OCI-LY3 (cell line): ENCODE data around the gene LCORL.
"Not testable (repeated sequence)": the region's sequence is repeated elsewhere in the genome, so short reads cannot be mapped to it uniquely, and the experiment has no call there.

Experiments
- H2AFZ ChIP-seq: fragments of 200-600, 300-600 bp; shearing (Covaris generic); 2 replicates; pipeline ENCODE4 v1.6.0; 2014; ENCODE audit warnings: antibody characterized with exemption, low read depth, low read length
- H3K27ac ChIP-seq: fragments of 200-600, 300-600 bp; sonication (generic); 2 replicates; pipeline ENCODE4 v1.5.1; 2014; ENCODE audit warnings: mild to moderate bottlenecking, low read length, moderate library complexity, mixed read lengths
- H3K27me3 ChIP-seq: fragments of 200-600, 300-600 bp; sonication (generic); 2 replicates; pipeline ENCODE4 v1.6.1; 2014; ENCODE audit warnings: low read depth, low read length, mixed read lengths
- H3K36me3 ChIP-seq: fragments of 200-600, 300-600 bp; sonication (generic); replicated peaks from 2 replicates; pipeline ENCODE3; 2014; ENCODE audit warnings: low read depth, low read length, mixed read lengths
- H3K4me1 ChIP-seq: fragments of 300-600, 200-600 bp; sonication (generic); 2 replicates; pipeline ENCODE4 v1.6.1; 2014; ENCODE audit warnings: low read length, mixed read lengths
- H3K4me2 ChIP-seq: fragments of 200-600, 300-600 bp; sonication (generic); 2 replicates; pipeline ENCODE4 v1.6.1; 2014; ENCODE audit warnings: low read length, mixed read lengths
- H3K4me3 ChIP-seq: fragments of 300-600, 200-600 bp; sonication (generic); 2 replicates; pipeline ENCODE4 v1.5.1; 2014; ENCODE audit warnings: antibody characterized with exemption, mild to moderate bottlenecking, low read length, moderate library complexity
- H3K79me2 ChIP-seq: fragments of 300-600, 200-600 bp; shearing (Covaris generic); 2 replicates; pipeline ENCODE4 v1.6.1; 2014; ENCODE audit warnings: mild to moderate bottlenecking, low read length, mixed read lengths
- H3K9ac ChIP-seq: fragments of 300-600, 200-600 bp; shearing (Covaris generic); 2 replicates; pipeline ENCODE4 v1.6.0; 2014; ENCODE audit warnings: mild to moderate bottlenecking, low read length, moderate library complexity
- H3K9me3 ChIP-seq: fragments of 200-600, 300-600 bp; shearing (Covaris generic); 2 replicates; pipeline ENCODE4 v1.6.1; 2014; ENCODE audit warnings: low read length, mixed read lengths; ENCODE audit not compliant: insufficient read depth
- H4K20me1 ChIP-seq: fragments of 200-600, 300-600 bp; sonication (generic); 2 replicates; pipeline ENCODE4 v1.6.1; 2016; ENCODE audit warnings: low read length, mixed read lengths; ENCODE audit not compliant: insufficient read depth
- EZH2phosphoT487 ChIP-seq: fragments of 200-600 bp; shearing (Covaris generic); IDR thresholded peaks from 2 replicates; pipeline ENCODE4 v1.6.1; 2018; ENCODE audit warnings: antibody characterized with exemption, mixed run types, low read depth
- TF ChIP-seq, protein P1 (sequence below): fragments of 200-600, 300-600 bp; sonication (generic); IDR thresholded peaks from 2 replicates; pipeline ENCODE4 v1.5.1; 2014; ENCODE audit warnings: antibody characterized with exemption, low read length, low read depth

LCORL gene

DNA sequence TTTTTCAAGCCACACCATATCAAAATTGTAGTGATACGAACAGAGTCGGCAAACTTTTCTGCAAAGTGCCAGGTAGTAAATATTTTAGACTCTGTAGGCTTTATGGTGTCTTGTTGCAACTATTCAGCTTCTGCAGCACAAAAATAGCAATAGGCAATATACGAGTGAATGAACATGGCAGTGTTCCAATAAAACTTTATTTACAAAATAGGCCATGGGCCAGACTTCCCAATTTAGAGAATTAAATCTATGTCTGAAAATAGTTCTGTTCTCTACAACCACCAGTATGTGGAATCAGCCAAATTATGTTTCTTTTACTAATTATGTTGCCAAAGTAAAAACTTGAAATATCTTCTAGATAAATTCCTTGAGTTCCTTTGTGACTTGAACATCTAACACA lies 154.3 kb downstream of the LCORL start:
- no peaks in the 10 kb centered on the region for H3K27me3 ChIP-seq
- H3K9me3 ChIP-seq, result no peaks in the 10 kb centered on the region
- H3K4me3 ChIP-seq, result no peak overlapping the region
- H3K4me2 ChIP-seq, result no peak overlapping the region
- no peak overlapping the region for H2AFZ ChIP-seq
- H3K36me3 ChIP-seq, result no peaks in the 10 kb centered on the region
- H4K20me1 ChIP-seq, result no peaks in the 10 kb centered on the region
- H3K27ac ChIP-seq, result no peak overlapping the region
- no peak overlapping the region for H3K9ac ChIP-seq
- H3K4me1 ChIP-seq, result no peaks in the 10 kb centered on the region
- TF ChIP-seq, protein P1, sequence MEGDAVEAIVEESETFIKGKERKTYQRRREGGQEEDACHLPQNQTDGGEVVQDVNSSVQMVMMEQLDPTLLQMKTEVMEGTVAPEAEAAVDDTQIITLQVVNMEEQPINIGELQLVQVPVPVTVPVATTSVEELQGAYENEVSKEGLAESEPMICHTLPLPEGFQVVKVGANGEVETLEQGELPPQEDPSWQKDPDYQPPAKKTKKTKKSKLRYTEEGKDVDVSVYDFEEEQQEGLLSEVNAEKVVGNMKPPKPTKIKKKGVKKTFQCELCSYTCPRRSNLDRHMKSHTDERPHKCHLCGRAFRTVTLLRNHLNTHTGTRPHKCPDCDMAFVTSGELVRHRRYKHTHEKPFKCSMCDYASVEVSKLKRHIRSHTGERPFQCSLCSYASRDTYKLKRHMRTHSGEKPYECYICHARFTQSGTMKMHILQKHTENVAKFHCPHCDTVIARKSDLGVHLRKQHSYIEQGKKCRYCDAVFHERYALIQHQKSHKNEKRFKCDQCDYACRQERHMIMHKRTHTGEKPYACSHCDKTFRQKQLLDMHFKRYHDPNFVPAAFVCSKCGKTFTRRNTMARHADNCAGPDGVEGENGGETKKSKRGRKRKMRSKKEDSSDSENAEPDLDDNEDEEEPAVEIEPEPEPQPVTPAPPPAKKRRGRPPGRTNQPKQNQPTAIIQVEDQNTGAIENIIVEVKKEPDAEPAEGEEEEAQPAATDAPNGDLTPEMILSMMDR, result no peak
- no peak for TF ChIP-seq EZH2phosphoT487
- no peaks in the 10 kb centered on the region for H3K79me2 ChIP-seq

DNA sequence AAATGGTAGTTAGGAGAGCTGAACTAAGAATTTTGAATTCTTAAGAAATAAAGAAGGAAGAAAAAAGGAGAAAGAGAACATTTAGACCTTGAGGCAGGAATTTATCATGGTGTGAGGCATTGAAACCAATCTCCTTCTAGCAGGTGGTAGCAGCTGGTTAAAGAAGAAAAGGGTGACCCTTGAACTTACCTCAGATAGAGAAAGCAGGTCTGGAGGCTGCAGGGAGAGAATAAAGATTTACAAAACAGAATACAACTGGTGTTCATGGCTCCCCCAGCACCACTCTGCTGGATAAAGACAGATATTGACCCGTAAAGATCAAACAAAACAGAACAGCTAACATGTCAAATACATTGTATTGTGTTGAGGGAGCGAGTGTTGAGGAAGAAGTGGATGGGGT lies 154.7 kb downstream of the LCORL start:
- H3K79me2 ChIP-seq, result no peaks in the 10 kb centered on the region
- H3K36me3 ChIP-seq, result no peaks in the 10 kb centered on the region
- no peak overlapping the region for H3K4me3 ChIP-seq
- no peaks in the 10 kb centered on the region for H3K4me1 ChIP-seq
- no peak overlapping the region for H3K9ac ChIP-seq
- H3K9me3 ChIP-seq, result no peaks in the 10 kb centered on the region
- no peak overlapping the region for H3K27ac ChIP-seq
- no peaks in the 10 kb centered on the region for H4K20me1 ChIP-seq
- H3K4me2 ChIP-seq, result no peak overlapping the region
- no peak overlapping the region for H2AFZ ChIP-seq
- no peaks in the 10 kb centered on the region for H3K27me3 ChIP-seq
- TF ChIP-seq, protein P1, result no peak
- no peak for TF ChIP-seq EZH2phosphoT487

DNA sequence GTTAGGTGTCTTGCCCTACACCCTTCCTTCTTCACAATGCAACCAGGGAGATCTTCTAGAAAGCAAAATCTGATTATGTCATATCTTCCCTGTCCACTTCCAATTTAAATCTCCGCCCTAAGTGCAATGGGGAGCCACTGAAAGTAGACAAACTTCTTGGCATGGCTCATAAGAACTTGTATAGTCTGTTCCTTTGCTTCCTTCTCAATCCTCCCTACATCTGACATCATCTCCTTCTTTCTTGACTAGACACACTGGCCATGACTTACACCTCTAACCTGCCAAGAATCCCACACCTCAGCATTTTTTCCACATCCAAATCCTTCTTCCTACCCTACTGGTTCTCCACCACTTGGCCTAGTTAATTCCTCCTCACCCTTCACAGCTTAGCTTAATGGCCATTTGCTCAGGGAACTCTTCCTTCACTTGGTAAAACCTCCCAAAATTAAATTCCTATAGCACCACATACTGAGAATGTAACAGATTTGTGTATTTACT lies 155.6 kb downstream of the LCORL start:
- Histone ChIP-seq H3K36me3 (no peaks in the 10 kb centered on the region), H3K4me3 (no peak overlapping the region), H4K20me1 (no peaks in the 10 kb centered on the region), H2AFZ (no peak overlapping the region), H3K4me1 (no peaks in the 10 kb centered on the region), H3K9me3 (no peaks in the 10 kb centered on the region), H3K27ac (no peak overlapping the region), H3K9ac (no peak overlapping the region), H3K27me3 (no peaks in the 10 kb centered on the region), H3K79me2 (no peaks in the 10 kb centered on the region), H3K4me2 (no peak overlapping the region)
- no peak for TF ChIP-seq EZH2phosphoT487
- TF ChIP-seq, protein P1, result no peak

DNA sequence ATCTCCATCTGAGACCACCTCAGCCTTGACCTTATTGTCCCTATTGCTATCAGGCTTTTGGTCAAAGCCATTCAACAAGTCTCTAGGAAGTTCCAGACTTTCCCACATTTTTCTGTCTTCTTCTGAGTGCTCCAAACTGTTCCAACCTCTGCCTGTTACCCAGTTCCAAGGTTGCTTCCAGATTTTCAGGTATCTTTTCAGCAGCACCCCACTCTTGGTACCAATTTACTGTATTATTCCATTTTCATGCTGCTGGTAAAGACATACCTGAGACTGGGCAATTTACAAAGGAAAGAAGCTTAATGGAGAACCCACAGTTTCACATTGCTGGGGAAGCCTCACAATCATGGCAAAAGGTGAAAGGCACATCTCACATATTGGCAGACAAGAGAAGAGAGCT lies 159.6 kb downstream of the LCORL start:
- H3K27ac ChIP-seq, H3K27me3 ChIP-seq, H3K79me2 ChIP-seq, H3K9ac ChIP-seq, H3K9me3 ChIP-seq, H3K4me2 ChIP-seq, H3K4me3 ChIP-seq, H3K36me3 ChIP-seq, H2AFZ ChIP-seq, H3K4me1 ChIP-seq, H4K20me1 ChIP-seq: not testable (repeated sequence)

DNA sequence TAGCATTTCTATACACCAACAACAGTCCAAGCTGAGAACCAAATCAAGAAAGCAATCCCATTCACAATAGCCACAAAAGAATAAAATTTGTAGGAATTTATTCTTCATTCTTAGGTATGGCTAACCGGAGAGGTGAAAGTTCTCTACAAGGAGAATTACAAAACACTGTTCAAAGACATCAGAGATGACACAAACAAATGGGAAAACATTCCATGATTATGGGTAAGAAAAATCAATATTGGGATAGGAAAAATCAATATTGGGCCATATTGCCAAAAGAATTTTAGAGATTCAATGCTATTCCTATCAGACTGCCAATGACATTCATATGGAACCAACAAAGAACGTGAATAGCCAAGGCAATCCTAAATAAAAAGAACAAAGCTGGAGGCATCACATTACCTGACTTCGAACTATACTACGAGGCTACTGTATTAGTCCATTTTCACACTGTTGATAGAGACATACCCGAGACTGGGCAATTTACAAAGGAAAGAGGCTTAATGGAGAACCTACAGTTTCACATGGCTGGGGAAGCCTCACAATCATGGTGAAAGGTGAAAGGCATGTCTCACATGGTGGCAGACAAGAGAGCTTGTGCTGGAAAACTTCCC lies 161.7 kb downstream of the LCORL start:
- H3K9ac ChIP-seq, result no peak overlapping the region

More for the DNA sequence above, 161.7 kb downstream of the LCORL start:
- no peaks in the 10 kb centered on the region for H3K4me1 ChIP-seq
- no peak overlapping the region for H3K4me3 ChIP-seq
- no peaks in the 10 kb centered on the region for H3K9me3 ChIP-seq
- no peaks in the 10 kb centered on the region for H3K79me2 ChIP-seq
- no peak for TF ChIP-seq EZH2phosphoT487
- TF ChIP-seq, protein P1, result no peak
- H3K27ac ChIP-seq, result no peak overlapping the region
- no peaks in the 10 kb centered on the region for H3K27me3 ChIP-seq
- peaks cover 4% of the 10 kb centered on the region for H3K36me3 ChIP-seq
- H2AFZ ChIP-seq, result no peak overlapping the region
- no peaks in the 10 kb centered on the region for H4K20me1 ChIP-seq
- no peak overlapping the region for H3K4me2 ChIP-seq
